Muscle of back (tissue), 11 donors: ENCODE results near the gene MEGF8. TPM values are rescaled to one million over a fixed set of nuclear protein-coding genes. Genes with fewer than 3 reads are reported as not detected.
"Not testable (repeated sequence)": the region's sequence is repeated elsewhere in the genome, so short reads cannot be mapped to it uniquely, and the experiment has no call there.

ENCODE experiments used
- DNase-seq, 3 donors: peaks; one replicate each; pipeline versions ENCODE4 v3.0.0 to v3.0.0-alpha.2; 2013
- polyA plus RNA-seq, 10 donors: library from polyadenylated mRNA; unstranded; fragments of 120-200 nt; gene quantifications; one replicate each; pipeline ENCODE4 v1.2.1, GENCODE V29; 2013; ENCODE audit not compliant: insufficient read length in 10 of 10

The MEGF8 gene
- polyA plus RNA-seq, 10 donors = 20.6 to 33.2 (median 26.3) TPM

DNA sequence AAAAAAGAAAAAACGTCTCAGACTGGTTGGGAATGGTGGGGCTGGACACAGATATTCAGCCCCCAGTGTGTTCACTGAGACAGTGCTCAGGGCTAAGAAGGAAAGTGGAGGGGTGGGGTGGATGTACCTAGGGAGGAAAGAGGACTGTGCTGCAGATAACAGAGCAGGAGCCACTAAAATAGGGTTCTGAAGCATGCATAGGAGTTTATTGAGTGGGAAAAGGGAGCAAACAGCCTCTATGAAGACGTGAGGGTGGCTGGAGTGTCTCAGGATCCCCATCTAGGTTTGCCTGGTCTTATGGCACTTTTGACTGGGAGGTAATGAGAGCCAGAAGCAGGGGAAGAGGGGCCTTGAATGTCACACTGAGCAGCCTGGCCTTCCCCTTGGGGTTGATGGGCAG is 3.4 kb downstream of the MEGF8 start:
- no peak for DNase-seq

GRCh38 chr19:42330241-42330711 is 4.8 kb downstream of the MEGF8 start:
- DNase-seq = no peak

GRCh38 chr19:42331333-42331732 is 5.9 kb downstream of the MEGF8 start:
- not testable (repeated sequence) for DNase-seq

DNA sequence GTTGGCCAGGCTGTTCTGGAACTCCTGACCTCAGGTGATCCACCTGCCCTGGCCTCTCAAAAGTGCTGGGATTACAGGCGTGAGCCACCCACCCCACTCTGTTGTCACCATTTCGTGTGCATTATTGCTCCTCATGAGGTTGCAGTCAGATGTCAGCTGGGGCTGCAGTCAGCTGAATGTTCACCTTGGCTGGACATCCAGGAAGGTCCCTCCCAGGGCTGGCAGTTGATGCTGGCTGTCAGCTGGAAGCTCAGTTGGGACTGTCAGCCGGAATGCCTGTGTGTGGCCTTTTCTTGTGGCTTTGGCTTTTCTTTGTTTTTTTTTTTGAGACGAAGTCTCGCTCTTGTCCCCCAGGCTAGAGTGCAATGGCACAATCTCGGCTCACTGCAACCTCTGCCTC is 6.6 kb downstream of the MEGF8 start:
- DNase-seq = no peak

DNA sequence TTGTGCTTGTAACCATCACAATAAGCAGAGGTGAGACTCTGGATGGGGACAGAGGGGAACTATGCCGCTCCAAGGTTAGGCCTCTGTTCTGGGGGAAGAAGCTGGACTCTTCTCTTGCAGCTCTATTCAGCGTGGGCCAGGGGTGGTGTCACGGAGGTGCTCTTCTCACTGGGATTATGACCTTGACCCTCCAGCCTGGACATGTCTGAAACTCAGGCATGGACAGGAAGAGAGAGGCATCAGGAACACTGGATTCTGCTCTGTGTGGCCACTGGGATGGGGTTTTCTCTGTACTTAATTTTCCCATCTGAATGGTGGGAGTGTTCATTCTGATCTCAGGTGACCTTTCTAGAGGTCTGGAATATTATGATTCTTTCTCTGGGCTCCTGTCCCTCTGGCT is 7.6 kb downstream of the MEGF8 start:
- no peak for DNase-seq

DNA sequence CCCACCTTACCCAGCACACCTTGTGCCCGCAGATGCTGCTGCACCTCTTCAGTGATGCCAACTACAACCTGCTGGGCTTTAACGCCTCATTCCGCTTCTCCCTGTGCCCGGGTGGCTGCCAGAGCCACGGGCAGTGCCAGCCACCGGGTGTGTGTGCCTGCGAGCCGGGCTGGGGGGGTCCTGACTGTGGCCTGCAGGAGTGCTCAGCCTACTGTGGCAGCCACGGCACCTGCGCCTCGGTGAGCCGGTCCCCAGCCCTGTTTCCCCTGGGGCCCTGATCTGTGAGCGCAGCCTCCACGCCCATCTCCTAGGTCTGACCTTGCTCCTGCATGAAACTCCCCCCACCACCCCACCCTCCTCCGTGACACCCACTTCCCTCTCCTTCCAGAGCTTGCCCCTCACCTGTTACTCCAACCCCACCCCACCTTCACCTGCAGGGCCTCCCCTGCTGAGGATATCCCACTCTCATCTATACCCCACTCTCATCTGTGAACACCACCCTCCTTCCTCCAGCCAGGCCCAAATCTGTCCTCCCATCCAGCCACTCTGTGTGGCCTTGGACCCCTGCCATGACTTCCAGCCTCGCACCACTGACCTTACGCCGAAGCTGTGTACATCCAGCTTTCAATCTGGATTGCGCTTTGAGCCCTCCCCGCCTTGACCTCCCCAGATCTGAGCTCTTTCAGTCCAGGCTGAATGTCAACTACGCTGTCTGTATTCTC is 8.7 kb downstream of the MEGF8 start:
- no peak for DNase-seq

- DNase-seq = no peak
These were observed 9.4 kb downstream of the MEGF8 start for GRCh38 chr19:42334697-42335373.

- no peak for DNase-seq
These were observed 10.0 kb downstream of the MEGF8 start for GRCh38 chr19:42335374-42335936.

GRCh38 chr19:42335971-42336370 is 10.5 kb downstream of the MEGF8 start:
- no peak for DNase-seq

GRCh38 chr19:42339126-42339860 is 13.9 kb downstream of the MEGF8 start:
- not testable (repeated sequence) for DNase-seq

- not testable (repeated sequence) for DNase-seq
These were observed 14.5 kb downstream of the MEGF8 start for GRCh38 chr19:42339922-42340321.

GRCh38 chr19:42343344-42344110 is 18.1 kb downstream of the MEGF8 start:
- DNase-seq = no peak

GRCh38 chr19:42344336-42344893 is 19.0 kb downstream of the MEGF8 start:
- no peak for DNase-seq

DNA sequence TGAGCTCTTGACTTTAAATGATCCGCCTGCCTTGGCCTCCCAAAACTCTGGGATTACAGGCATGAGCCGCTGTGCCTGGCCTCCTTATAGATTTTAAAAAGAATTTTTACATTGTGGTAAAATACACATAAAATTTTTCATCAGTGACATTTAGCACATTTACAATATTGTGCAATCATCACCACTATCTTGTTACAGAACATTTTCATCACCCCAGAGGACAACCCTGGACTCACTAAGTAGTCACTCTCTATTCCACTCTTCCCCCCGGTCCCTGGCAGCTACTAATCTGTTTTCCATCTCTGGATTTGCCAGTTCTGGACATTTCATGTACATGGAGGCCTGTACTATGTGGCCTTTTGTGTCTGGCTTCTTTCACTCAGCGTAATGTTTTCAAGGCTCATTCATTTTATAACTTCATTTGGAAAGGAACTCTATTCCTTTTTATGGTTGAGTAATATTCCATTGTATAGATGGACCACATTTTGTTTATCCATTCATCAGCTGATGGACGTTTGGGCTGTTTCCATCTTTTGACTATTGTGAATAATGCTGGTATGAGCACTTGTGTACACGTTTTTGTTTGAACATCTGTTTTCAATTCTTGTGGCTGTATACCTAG is 19.9 kb downstream of the MEGF8 start:
- no peak for DNase-seq

- no peak for DNase-seq
These were observed 22.8 kb downstream of the MEGF8 start for GRCh38 chr19:42348211-42348610.

DNA sequence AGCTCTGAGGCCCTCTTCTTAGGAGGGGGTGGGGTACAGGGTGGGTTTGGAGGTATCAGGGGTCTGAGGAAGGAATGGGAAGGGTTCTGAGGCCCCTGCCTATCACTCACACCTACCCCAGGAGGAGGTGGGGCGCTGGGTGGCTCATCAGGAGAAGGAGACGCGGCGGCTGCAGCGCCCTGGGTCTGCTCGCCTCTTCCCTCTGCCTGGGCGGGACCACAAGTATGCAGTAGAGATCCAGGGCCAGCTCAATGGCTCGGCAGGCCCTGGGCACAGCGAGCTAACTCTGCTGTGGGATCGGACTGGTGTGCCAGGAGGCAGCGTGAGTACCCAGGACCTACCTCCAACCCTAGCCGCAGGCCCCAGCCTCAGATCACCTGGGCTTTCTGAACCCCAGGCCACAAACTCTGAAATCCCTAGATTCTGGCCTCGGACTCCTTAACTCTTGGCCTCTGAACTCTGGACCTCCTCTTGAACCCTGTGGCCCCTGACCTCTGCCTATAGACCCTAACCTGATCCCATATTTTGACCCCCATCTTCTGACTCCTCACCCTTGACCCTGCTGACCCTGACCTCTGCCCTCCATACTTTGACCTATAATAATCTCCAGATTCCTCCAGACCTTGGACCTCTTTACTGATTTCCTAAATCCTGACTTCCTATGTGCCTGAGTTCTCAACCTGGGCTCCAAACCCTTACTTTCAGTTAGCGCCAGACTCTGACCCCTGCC is 24.1 kb downstream of the MEGF8 start:
- DNase-seq = no peak

GRCh38 chr19:42350417-42350816 is 25.0 kb downstream of the MEGF8 start:
- DNase-seq = no peak

DNA sequence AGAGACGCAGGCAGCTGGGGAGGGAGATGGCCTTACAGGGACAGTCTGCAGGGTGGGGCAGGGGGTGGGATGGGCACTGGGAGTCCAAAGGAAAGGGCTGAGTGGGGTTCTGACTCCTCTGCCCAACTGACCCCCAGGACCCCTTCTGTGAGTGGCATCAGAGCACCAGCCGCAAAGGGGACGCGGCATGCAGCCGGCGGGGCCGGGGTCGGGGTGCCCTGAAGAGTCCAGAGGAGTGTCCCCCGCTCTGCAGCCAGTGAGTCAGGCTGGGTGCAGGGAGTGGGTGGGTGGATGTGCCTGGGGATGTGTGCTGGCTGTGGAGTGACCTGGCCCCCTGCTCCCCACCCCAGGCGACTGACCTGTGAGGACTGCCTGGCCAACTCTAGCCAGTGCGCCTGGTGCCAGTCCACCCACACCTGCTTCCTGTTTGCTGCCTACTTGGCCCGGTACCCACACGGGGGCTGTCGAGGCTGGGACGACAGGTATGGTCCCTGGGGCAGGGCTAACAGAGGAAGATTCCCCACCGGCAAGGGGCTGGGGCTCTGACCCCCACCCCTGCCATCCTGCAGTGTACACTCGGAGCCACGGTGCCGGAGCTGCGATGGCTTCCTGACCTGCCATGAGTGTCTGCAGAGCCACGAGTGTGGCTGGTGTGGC is 25.8 kb downstream of the MEGF8 start:
- DNase-seq = no peak
